ENCODE data around the gene SARM1. TPM values are rescaled to one million over a fixed set of nuclear protein-coding genes. Genes with fewer than 3 reads are reported as not detected.

Gene SARM1
- total and polyA plus RNA-seq, 9 donors: 3.3 to 7.3 (median 5.5) TPM

- H3K27ac ChIP-seq (ENCODE audit: low read length): no peak overlapping the region
- no CpG with 5 or more reads among the region's 3 CpGs for WGBS (ENCODE audit: insufficient coverage)
- DNase-seq: no peak
- no peak overlapping the region for H3K4me3 ChIP-seq (ENCODE audit: low read length)
- peaks cover 93% of the 10 kb centered on the region for H3K36me3 ChIP-seq (ENCODE audit: control insufficient read depth, insufficient read depth, low read length)
- no peaks in the 10 kb centered on the region for H3K4me1 ChIP-seq (ENCODE audit: control insufficient read depth, insufficient read depth, low read length)
- no peaks in the 10 kb centered on the region for H3K9me3 ChIP-seq (replicated peaks; ENCODE audit: control insufficient read depth, low read depth, low read length)
- no peaks in the 10 kb centered on the region for H3K27me3 ChIP-seq (ENCODE audit: control insufficient read depth, insufficient read depth, low read length)
These were observed 22.5 kb upstream of the SARM1 start for GRCh38 chr17:28348979-28349378.

GRCh38 chr17:28350271-28350670, 21.2 kb upstream of the SARM1 start:
- Histone ChIP-seq H3K27ac (ENCODE audit: low read length) (no peak overlapping the region), H3K36me3 (ENCODE audit: control insufficient read depth, insufficient read depth, low read length) (peaks cover 88% of the 10 kb centered on the region), H3K4me3 (ENCODE audit: low read length) (no peak overlapping the region), H3K27me3 (ENCODE audit: control insufficient read depth, insufficient read depth, low read length) (no peaks in the 10 kb centered on the region), H3K4me1 (ENCODE audit: control insufficient read depth, insufficient read depth, low read length) (no peaks in the 10 kb centered on the region), H3K9me3 (replicated peaks; ENCODE audit: control insufficient read depth, low read depth, low read length) (no peaks in the 10 kb centered on the region)
- WGBS (ENCODE audit: insufficient coverage): no CpG with 5 or more reads among the region's 7 CpGs
- DNase-seq: no peak

- Histone ChIP-seq H3K4me1 (ENCODE audit: control insufficient read depth, insufficient read depth, low read length) (peaks cover 18% of the 10 kb centered on the region), H3K4me3 (ENCODE audit: low read length) (peak within 1 kb of the TSS; percentile 82), H3K36me3 (ENCODE audit: control insufficient read depth, insufficient read depth, low read length) (peaks cover 54% of the 10 kb centered on the region), H3K9me3 (replicated peaks; ENCODE audit: control insufficient read depth, low read depth, low read length) (no peaks in the 10 kb centered on the region), H3K27ac (ENCODE audit: low read length) (peak within 1 kb of the TSS; percentile 32), H3K27me3 (ENCODE audit: control insufficient read depth, insufficient read depth, low read length) (no peaks in the 10 kb centered on the region)
- WGBS (ENCODE audit: insufficient coverage): under 1% methylated on average over 80 of the region's 80 CpGs
- DNase-seq: peak; percentile 98
These were observed 14.2 kb upstream of the SARM1 start, which contains the start of gene POLDIP2 for GRCh38 chr17:28357061-28357900. Gene POLDIP2, minus strand, starts transcription at chr17:28357527. Its CDS starts 79 bp downstream, at chr17:28357448.

GRCh38 chr17:28357901-28358197, 13.6 kb upstream of the SARM1 start:
- DNase-seq: no peak
- H3K4me3 ChIP-seq (ENCODE audit: low read length): peak overlapping the region; percentile 82
- H3K27me3 ChIP-seq (ENCODE audit: control insufficient read depth, insufficient read depth, low read length): no peaks in the 10 kb centered on the region
- H3K36me3 ChIP-seq (ENCODE audit: control insufficient read depth, insufficient read depth, low read length): peaks cover 56% of the 10 kb centered on the region
- peaks cover 18% of the 10 kb centered on the region for H3K4me1 ChIP-seq (ENCODE audit: control insufficient read depth, insufficient read depth, low read length)
- H3K9me3 ChIP-seq (replicated peaks; ENCODE audit: control insufficient read depth, low read depth, low read length): no peaks in the 10 kb centered on the region
- WGBS (ENCODE audit: insufficient coverage): 3% methylated on average over 4 of the region's 4 CpGs
- no peak overlapping the region for H3K27ac ChIP-seq (ENCODE audit: low read length)

- Histone ChIP-seq H3K36me3 (ENCODE audit: control insufficient read depth, insufficient read depth, low read length) (peaks cover 54% of the 10 kb centered on the region), H3K9me3 (replicated peaks; ENCODE audit: control insufficient read depth, low read depth, low read length) (no peaks in the 10 kb centered on the region), H3K27ac (ENCODE audit: low read length) (no peak overlapping the region), H3K27me3 (ENCODE audit: control insufficient read depth, insufficient read depth, low read length) (no peaks in the 10 kb centered on the region), H3K4me3 (ENCODE audit: low read length) (no peak overlapping the region), H3K4me1 (ENCODE audit: control insufficient read depth, insufficient read depth, low read length) (peaks cover 2% of the 10 kb centered on the region)
- DNase-seq: no peak
- 67% methylated on average over 1 of the region's 5 CpGs for WGBS (ENCODE audit: insufficient coverage)
These were observed 8.3 kb upstream of the SARM1 start for GRCh38 chr17:28363186-28363585.

GRCh38 chr17:28363776-28364650, 7.5 kb upstream of the SARM1 start:
- peaks cover 51% of the 10 kb centered on the region for H3K36me3 ChIP-seq (ENCODE audit: control insufficient read depth, insufficient read depth, low read length)
- no peaks in the 10 kb centered on the region for H3K9me3 ChIP-seq (replicated peaks; ENCODE audit: control insufficient read depth, low read depth, low read length)
- WGBS (ENCODE audit: insufficient coverage): 83% methylated on average over 7 of the region's 8 CpGs
- DNase-seq: no peak
- H3K27ac ChIP-seq (ENCODE audit: low read length): no peak overlapping the region
- H3K4me1 ChIP-seq (ENCODE audit: control insufficient read depth, insufficient read depth, low read length): no peaks in the 10 kb centered on the region
- H3K4me3 ChIP-seq (ENCODE audit: low read length): no peak overlapping the region
- H3K27me3 ChIP-seq (ENCODE audit: control insufficient read depth, insufficient read depth, low read length): no peaks in the 10 kb centered on the region

- Histone ChIP-seq H3K4me3 (ENCODE audit: low read length) (no peak within 1 kb of the TSS), H3K4me1 (ENCODE audit: control insufficient read depth, insufficient read depth, low read length) (no peaks in the 10 kb centered on the region), H3K27ac (ENCODE audit: low read length) (no peak within 1 kb of the TSS), H3K36me3 (ENCODE audit: control insufficient read depth, insufficient read depth, low read length) (peaks cover 46% of the 10 kb centered on the region), H3K9me3 (replicated peaks; ENCODE audit: control insufficient read depth, low read depth, low read length) (no peaks in the 10 kb centered on the region), H3K27me3 (ENCODE audit: control insufficient read depth, insufficient read depth, low read length) (no peaks in the 10 kb centered on the region)
- no peak for DNase-seq
- WGBS (ENCODE audit: insufficient coverage): 95% methylated on average over 9 of the region's 13 CpGs
These were observed 6.7 kb upstream of the SARM1 start, which contains the start of gene SEBOX for GRCh38 chr17:28364665-28365363. Gene SEBOX, minus strand, starts transcription at chr17:28365199. Its CDS starts 48 bp downstream, at chr17:28365151.

GRCh38 chr17:28365487-28365886, 6.0 kb upstream of the SARM1 start:
- H3K27me3 ChIP-seq (ENCODE audit: control insufficient read depth, insufficient read depth, low read length): no peaks in the 10 kb centered on the region

GRCh38 chr17:28366605-28367004, 4.9 kb upstream of the SARM1 start:
- H3K27ac ChIP-seq (ENCODE audit: low read length): no peak overlapping the region
- peaks cover 5% of the 10 kb centered on the region for H3K4me1 ChIP-seq (ENCODE audit: control insufficient read depth, insufficient read depth, low read length)
- DNase-seq: no peak
- no peak overlapping the region for H3K4me3 ChIP-seq (ENCODE audit: low read length)
- peaks cover 29% of the 10 kb centered on the region for H3K36me3 ChIP-seq (ENCODE audit: control insufficient read depth, insufficient read depth, low read length)
- peaks cover under 1% of the 10 kb centered on the region for H3K27me3 ChIP-seq (ENCODE audit: control insufficient read depth, insufficient read depth, low read length)
- H3K9me3 ChIP-seq (replicated peaks; ENCODE audit: control insufficient read depth, low read depth, low read length): no peaks in the 10 kb centered on the region
- 67% methylated on average over 1 of the region's 1 CpG for WGBS (ENCODE audit: insufficient coverage)

More at GRCh38 chr17:28365487-28365886, 6.0 kb upstream of the SARM1 start:
- DNase-seq: no peak
- WGBS (ENCODE audit: insufficient coverage): no CpG with 5 or more reads among the region's 3 CpGs
- H3K36me3 ChIP-seq (ENCODE audit: control insufficient read depth, insufficient read depth, low read length): peaks cover 40% of the 10 kb centered on the region
- no peak overlapping the region for H3K27ac ChIP-seq (ENCODE audit: low read length)
- H3K4me1 ChIP-seq (ENCODE audit: control insufficient read depth, insufficient read depth, low read length): no peaks in the 10 kb centered on the region
- H3K9me3 ChIP-seq (replicated peaks; ENCODE audit: control insufficient read depth, low read depth, low read length): no peaks in the 10 kb centered on the region
- H3K4me3 ChIP-seq (ENCODE audit: low read length): no peak overlapping the region

Data from muscle of leg (tissue), 11 donors.